ENCODE data around the gene ACACA. TPM values are rescaled to one million over a fixed set of nuclear protein-coding genes. Genes with fewer than 3 reads are reported as not detected.

The ACACA gene
- total RNA-seq, 8 experiments from 2014 or later: 38.5 to 94.5 (median 47.3) TPM

DNA sequence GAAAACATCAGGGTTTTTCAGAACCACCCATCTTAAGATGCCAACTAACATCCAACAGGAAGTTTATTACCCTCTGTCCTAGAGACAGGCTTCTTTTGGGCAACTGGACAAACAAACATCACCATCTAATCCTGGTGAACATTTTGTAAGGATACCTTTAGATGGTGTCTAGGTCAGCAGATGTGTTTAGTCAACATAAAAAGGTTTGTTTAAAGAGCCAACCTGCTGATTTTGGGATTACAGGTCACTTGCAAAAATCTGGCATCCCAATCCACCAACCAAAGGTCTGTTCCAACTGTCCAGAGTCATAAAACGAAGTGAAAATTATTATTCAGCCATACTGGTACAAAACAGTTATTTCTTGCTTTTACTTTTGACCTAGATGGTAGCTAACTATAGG lies 176.0 kb downstream of the ACACA start:
- Histone ChIP-seq H3K4me1 (replicated peaks in 1 of 2) (peaks cover 2 to 13% of the 10 kb centered on the region in 2 donors), H3K27ac (no peak overlapping the region), H3K4me3 (no peak overlapping the region)
- in situ Hi-C loops (cut with MboI; ENCODE audit: low pct_unique_long_range_greater_than_20kb in 2 of 9, low sequenced_read_pairs in 9 of 9, unreplicated experiment in 9 of 9): loop anchor here in 5 of 9 experiments (25.0 kb wide), 2 partner anchors 107 to 618 kb away; partner anchors contain the start of gene MRM1 (in 5 of the 5)
- WGBS, 10 experiments: 60 to 100% (median 73%) methylated on average over 1 of the region's 1 CpG; no CpG with 5 or more reads in 6 of the 10 experiments
- ATAC-seq (replicated peaks in 6 of 8): no peak

- WGBS, 10 experiments: 0 to 100% (median 12%) methylated on average over 1 to 4 of the region's 4 CpGs; no CpG with 5 or more reads in 2 of the 10 experiments
- peak in 5 of 8 experiments; percentile 37 to 73 (median 65) for ATAC-seq (replicated peaks in 6 of 8)
- Histone ChIP-seq H3K4me1 (replicated peaks in 1 of 2) (peaks cover 10 to 20% of the 10 kb centered on the region in 2 donors), H3K27ac (peak overlapping the region in 1 of 2 donors; percentile 18), H3K4me3 (no peak overlapping the region)
- in situ Hi-C loops (cut with MboI; ENCODE audit: low pct_unique_long_range_greater_than_20kb in 2 of 9, low sequenced_read_pairs in 9 of 9, unreplicated experiment in 9 of 9): loop anchor here in 5 of 9 experiments (25.0 kb wide), 2 partner anchors 112 to 613 kb away; partner anchors contain the start of gene MRM1 (in 5 of the 5)
Measured at GRCh38 chr17:37225465-37225864, 181.2 kb downstream of the ACACA start.

DNA sequence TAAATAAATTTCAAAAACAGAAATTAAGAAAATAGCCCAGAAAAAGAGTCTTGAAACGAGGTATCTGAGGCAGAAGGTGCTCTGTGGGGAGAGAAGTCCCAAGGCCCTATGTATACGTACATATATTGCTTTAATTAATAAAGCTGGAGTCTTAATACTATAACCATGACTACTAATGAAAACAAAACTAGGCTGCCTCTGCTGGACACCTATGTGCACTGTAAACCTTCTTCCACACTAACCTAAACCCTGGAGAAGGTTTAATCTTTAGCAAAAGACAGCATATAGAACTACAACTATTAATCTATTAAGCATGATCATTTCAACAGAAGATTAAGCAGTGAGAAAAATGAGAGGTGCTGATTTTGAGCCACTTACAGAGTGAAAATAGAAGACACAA lies 184.8 kb downstream of the ACACA start:
- WGBS, 10 experiments: 80 to 100% (median 88%) methylated on average over 1 to 2 of the region's 2 CpGs; no CpG with 5 or more reads in 3 of the 10 experiments
- H3K27ac ChIP-seq: no peak overlapping the region
- in situ Hi-C loops (cut with MboI; ENCODE audit: low pct_unique_long_range_greater_than_20kb in 2 of 9, low sequenced_read_pairs in 9 of 9, unreplicated experiment in 9 of 9): loop anchor here in 2 of 9 experiments (25.0 kb wide), 2 partner anchors 585 to 610 kb away; partner anchors contain the start of gene MRM1 (in 1 of the 2)
- H3K4me3 ChIP-seq: no peak overlapping the region
- H3K4me1 ChIP-seq (replicated peaks in 1 of 2): peaks cover 16 to 27% of the 10 kb centered on the region in 2 donors
- ATAC-seq (replicated peaks in 6 of 8): no peak

DNA sequence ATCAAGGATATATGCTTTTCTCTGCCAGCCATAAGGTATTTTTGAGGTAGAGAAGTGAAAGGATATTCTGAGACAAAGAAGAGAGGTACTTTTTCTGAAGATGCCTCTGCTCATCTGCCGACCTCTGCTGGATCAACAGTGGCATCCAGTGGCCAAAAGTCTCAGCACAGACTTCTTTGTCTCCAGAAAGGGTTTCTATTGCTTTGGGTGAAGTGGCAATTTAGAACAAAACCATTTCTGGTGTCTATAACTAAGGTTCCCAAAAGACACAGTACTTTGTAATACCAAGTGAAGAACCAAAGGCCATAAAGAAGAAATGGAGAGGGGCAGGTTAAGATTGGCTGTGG lies 186.1 kb downstream of the ACACA start:
- WGBS, 10 experiments: 0 to 43% (median 10%) methylated on average over 1 of the region's 1 CpG; no CpG with 5 or more reads in 5 of the 10 experiments
- Histone ChIP-seq H3K4me3 (no peak overlapping the region), H3K4me1 (replicated peaks in 1 of 2) (peaks cover 13 to 21% of the 10 kb centered on the region in 2 donors), H3K27ac (no peak overlapping the region)
- in situ Hi-C loops (cut with MboI; ENCODE audit: low pct_unique_long_range_greater_than_20kb in 2 of 9, low sequenced_read_pairs in 9 of 9, unreplicated experiment in 9 of 9): loop anchor here in 2 of 9 experiments (25.0 kb wide), 2 partner anchors 583 to 608 kb away; partner anchors contain the start of gene MRM1 (in 1 of the 2)
- peak; percentile 43 to 85 (median 65) for ATAC-seq (replicated peaks in 6 of 8)

GRCh38 chr17:37219876-37220606 lies 186.6 kb downstream of the ACACA start:
- peaks cover 11 to 17% of the 10 kb centered on the region in 2 donors for H3K4me1 ChIP-seq (replicated peaks in 1 of 2)
- no peak overlapping the region for H3K27ac ChIP-seq
- in situ Hi-C loops (cut with MboI; ENCODE audit: low pct_unique_long_range_greater_than_20kb in 2 of 9, low sequenced_read_pairs in 9 of 9, unreplicated experiment in 9 of 9): loop anchor here in 2 of 9 experiments (25.0 kb wide), 2 partner anchors 583 to 608 kb away; partner anchors contain the start of gene MRM1 (in 1 of the 2)
- H3K4me3 ChIP-seq: no peak overlapping the region
- peak in 7 of 8 experiments; percentile 12 to 84 (median 55) for ATAC-seq (replicated peaks in 6 of 8)
- 0 to 100% (median 61%) methylated on average over 1 to 5 of the region's 5 CpGs for WGBS, 10 experiments

DNA sequence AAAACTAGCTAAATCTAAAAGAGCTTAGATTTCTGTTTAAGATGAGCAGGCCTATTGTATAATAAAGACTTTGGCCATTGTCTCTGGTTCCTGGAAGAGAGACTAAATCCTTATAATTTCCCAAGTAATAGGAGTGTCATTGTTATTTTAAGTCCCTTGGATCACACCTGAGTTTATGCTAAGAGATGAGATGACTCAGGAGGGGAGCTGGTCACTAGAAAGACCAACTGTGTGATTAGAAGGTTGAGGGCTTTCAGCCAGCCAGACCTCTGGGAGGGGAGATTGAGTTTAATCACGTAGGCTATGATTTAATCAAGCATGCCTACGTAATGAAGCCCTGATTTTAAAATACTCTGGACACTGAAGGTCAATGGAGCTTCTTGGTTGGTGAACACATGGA lies 187.8 kb downstream of the ACACA start:
- in situ Hi-C loops (cut with MboI; ENCODE audit: low pct_unique_long_range_greater_than_20kb in 2 of 9, low sequenced_read_pairs in 9 of 9, unreplicated experiment in 9 of 9): loop anchor here in 2 of 9 experiments (25.0 kb wide), 2 partner anchors 582 to 607 kb away; partner anchors contain the start of gene MRM1 (in 1 of the 2)
- H3K4me1 ChIP-seq (replicated peaks in 1 of 2): peaks cover 9 to 15% of the 10 kb centered on the region in 2 donors
- H3K4me3 ChIP-seq: no peak overlapping the region
- H3K27ac ChIP-seq: no peak overlapping the region
- 90 to 100% (median 100%) methylated on average over 2 of the region's 2 CpGs; no CpG with 5 or more reads in 5 of the 10 experiments for WGBS, 10 experiments
- no peak for ATAC-seq (replicated peaks in 6 of 8)

- H3K27ac ChIP-seq: no peak overlapping the region
- no peak for ATAC-seq (replicated peaks in 6 of 8)
- 61 to 100% (median 83%) methylated on average over 1 to 3 of the region's 3 CpGs; no CpG with 5 or more reads in 3 of the 10 experiments for WGBS, 10 experiments
Measured at GRCh38 chr17:37214416-37214815, 192.2 kb downstream of the ACACA start.

GRCh38 chr17:37213927-37214326 lies 192.7 kb downstream of the ACACA start:
- in situ Hi-C loops (cut with MboI; ENCODE audit: low pct_unique_long_range_greater_than_20kb in 2 of 9, low sequenced_read_pairs in 9 of 9, unreplicated experiment in 9 of 9): loop anchor here in 2 of 9 experiments (25.0 kb wide), 2 partner anchors 577 to 602 kb away; partner anchors contain the start of gene MRM1 (in 1 of the 2)
- Histone ChIP-seq H3K4me1 (replicated peaks in 1 of 2) (peaks cover 4 to 19% of the 10 kb centered on the region in 2 donors), H3K27ac (no peak overlapping the region), H3K4me3 (no peak overlapping the region)
- 18 to 100% (median 34%) methylated on average over 1 to 2 of the region's 2 CpGs; no CpG with 5 or more reads in 6 of the 10 experiments for WGBS, 10 experiments
- peak in 1 of 8 experiments; percentile 32 for ATAC-seq (replicated peaks in 6 of 8)

More at GRCh38 chr17:37214416-37214815, 192.2 kb downstream of the ACACA start:
- in situ Hi-C loops (cut with MboI; ENCODE audit: low pct_unique_long_range_greater_than_20kb in 2 of 9, low sequenced_read_pairs in 9 of 9, unreplicated experiment in 9 of 9): loop anchor here in 2 of 9 experiments (25.0 kb wide), 2 partner anchors 577 to 602 kb away; partner anchors contain the start of gene MRM1 (in 1 of the 2)
- H3K4me3 ChIP-seq: no peak overlapping the region
- peaks cover 4 to 19% of the 10 kb centered on the region in 2 donors for H3K4me1 ChIP-seq (replicated peaks in 1 of 2)

DNA sequence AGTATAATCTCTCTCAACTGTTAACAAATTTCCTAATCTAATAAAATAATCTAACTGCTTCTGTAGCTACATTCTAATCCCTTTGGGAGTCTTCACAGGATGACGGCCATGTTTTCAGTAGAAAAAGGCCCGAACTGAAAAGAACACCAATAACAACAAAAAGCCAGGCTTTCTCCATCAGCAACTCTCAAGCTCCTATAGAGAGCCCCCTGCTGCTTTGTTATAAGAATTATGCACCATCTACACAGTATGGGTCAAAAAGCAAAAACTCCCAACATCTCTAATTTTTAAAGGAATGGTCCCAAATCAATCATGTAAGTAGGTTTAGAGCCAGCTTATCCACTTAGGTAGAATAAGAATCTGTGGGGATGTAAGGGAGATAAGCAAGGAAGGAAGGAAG lies 194.5 kb downstream of the ACACA start:
- ATAC-seq (replicated peaks in 6 of 8): peak in 1 of 8 experiments; percentile 24
- Histone ChIP-seq H3K27ac (no peak overlapping the region), H3K4me1 (replicated peaks in 1 of 2) (peaks cover 4 to 19% of the 10 kb centered on the region in 2 donors), H3K4me3 (no peak overlapping the region)
- in situ Hi-C loops (cut with MboI; ENCODE audit: low pct_unique_long_range_greater_than_20kb in 2 of 9, low sequenced_read_pairs in 9 of 9, unreplicated experiment in 9 of 9): loop anchor here in 2 of 9 experiments (25.0 kb wide), 2 partner anchors 575 to 600 kb away; partner anchors contain the start of gene MRM1 (in 1 of the 2)
- WGBS, 10 experiments: 38 to 100% (median 60%) methylated on average over 1 to 2 of the region's 2 CpGs; no CpG with 5 or more reads in 3 of the 10 experiments

- WGBS, 10 experiments: 81 to 100% (median 100%) methylated on average over 1 to 2 of the region's 2 CpGs; no CpG with 5 or more reads in 1 of the 10 experiments
- no peak for ATAC-seq (replicated peaks in 6 of 8)
- Histone ChIP-seq H3K4me1 (replicated peaks in 1 of 2) (peaks cover 4 to 19% of the 10 kb centered on the region in 2 donors), H3K4me3 (no peak overlapping the region), H3K27ac (no peak overlapping the region)
- in situ Hi-C loops (cut with MboI; ENCODE audit: low pct_unique_long_range_greater_than_20kb in 2 of 9, low sequenced_read_pairs in 9 of 9, unreplicated experiment in 9 of 9): loop anchor here in 2 of 9 experiments (25.0 kb wide), 2 partner anchors 574 to 599 kb away; partner anchors contain the start of gene MRM1 (in 1 of the 2)
Measured at GRCh38 chr17:37211136-37211535, 195.5 kb downstream of the ACACA start.

DNA sequence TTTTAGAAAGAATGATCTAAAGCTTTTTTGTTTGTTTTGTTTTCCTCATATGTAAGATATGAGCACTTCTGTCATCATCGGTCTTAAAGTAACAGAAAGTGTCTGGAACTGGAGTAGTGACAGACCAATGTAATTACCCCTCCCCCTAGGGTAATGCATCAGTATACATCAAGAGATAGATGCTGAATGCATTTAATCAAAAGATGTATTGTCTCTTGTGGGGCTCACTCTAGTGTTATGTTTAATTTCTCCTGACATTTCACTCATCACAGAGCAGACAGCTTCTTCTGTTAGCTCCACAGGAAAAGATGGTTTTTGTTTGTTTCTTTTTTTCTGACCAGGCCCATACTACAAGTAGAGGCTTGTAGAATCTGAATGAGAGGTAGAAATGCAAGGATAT lies 199.5 kb downstream of the ACACA start:
- in situ Hi-C loops (cut with MboI; ENCODE audit: low pct_unique_long_range_greater_than_20kb in 2 of 9, low sequenced_read_pairs in 9 of 9, unreplicated experiment in 9 of 9): loop anchor here in 2 of 9 experiments (25.0 kb wide), 2 partner anchors 570 to 595 kb away; partner anchors contain the start of gene MRM1 (in 1 of the 2)
- WGBS, 10 experiments: 71 to 100% (median 100%) methylated on average over 1 of the region's 1 CpG; no CpG with 5 or more reads in 3 of the 10 experiments
- Histone ChIP-seq H3K27ac (no peak overlapping the region), H3K4me1 (replicated peaks in 1 of 2) (peaks cover 0 to 9% of the 10 kb centered on the region in 2 donors), H3K4me3 (no peak overlapping the region)
- ATAC-seq (replicated peaks in 6 of 8): no peak

- ATAC-seq (replicated peaks in 6 of 8): no peak
- in situ Hi-C loops (cut with MboI; ENCODE audit: low pct_unique_long_range_greater_than_20kb in 2 of 9, low sequenced_read_pairs in 9 of 9, unreplicated experiment in 9 of 9): loop anchor here in 2 of 9 experiments (25.0 kb wide), 2 partner anchors 569 to 594 kb away; partner anchors contain the start of gene MRM1 (in 1 of the 2)
- peaks cover 0 to 3% of the 10 kb centered on the region in 2 donors for H3K4me1 ChIP-seq (replicated peaks in 1 of 2)
- H3K27ac ChIP-seq: no peak overlapping the region
- H3K4me3 ChIP-seq: no peak overlapping the region
Measured at GRCh38 chr17:37206299-37206698, 200.3 kb downstream of the ACACA start.

Measured in motor neuron (in vitro differentiated cells).